ENCODE results near the gene PDE4B. TPM values are rescaled to one million over a fixed set of nuclear protein-coding genes. Genes with fewer than 3 reads are reported as not detected.
A peak's percentile ranks its signal among the peaks of the same experiment; 100 is the strongest.

The PDE4B gene
- total RNA-seq, 1 donor from 2014 or later = 23.9 TPM

DNA sequence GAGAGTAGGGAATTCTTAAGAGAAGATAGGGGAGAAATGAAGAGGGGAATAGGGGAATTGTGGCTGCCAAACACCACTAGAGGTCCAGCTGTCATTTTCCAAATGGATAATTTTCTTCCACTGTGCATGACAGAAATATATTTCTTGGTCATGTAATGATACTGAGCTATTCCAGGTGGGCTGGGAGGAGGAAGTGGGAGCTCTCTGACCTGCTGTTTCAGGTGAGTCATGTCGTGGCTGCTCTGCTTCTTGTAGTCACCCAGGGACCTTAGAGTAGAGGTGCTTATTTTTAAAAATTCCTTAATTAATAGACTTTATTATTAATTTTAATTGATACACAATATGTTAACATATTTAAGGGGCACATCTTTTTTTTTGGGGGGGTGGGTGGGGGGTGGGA is 11.9 kb downstream of the PDE4B start:
- intact Hi-C loops (cut with DNase I) = no loop called here
- ATAC-seq (no peak), DNase-seq (ENCODE audit: low spot score) (no peak)

DNA sequence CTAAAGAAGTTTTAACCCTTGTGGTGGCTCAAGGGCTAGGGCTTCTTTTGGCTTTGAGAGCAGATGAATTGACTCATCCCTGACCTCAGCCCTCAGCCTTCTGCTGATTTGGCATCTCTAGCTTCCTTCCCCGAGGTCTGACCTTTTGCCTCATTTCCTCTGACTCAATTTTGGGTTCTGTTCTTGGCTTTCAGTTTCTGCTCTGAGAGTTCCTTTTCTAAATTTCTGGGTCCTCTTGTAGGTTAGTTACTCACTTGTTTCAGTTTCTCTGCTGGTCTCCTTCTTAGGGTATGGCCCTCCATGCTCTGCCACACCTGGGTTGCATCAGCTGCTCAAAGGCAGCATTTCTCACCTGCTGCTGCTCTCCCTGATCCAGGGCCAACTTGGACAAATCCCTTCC is 19.4 kb downstream of the PDE4B start:
- intact Hi-C loops (cut with DNase I) = no loop called here
- DNase-seq (ENCODE audit: low spot score) (no peak), ATAC-seq (peak; percentile 82)

DNA sequence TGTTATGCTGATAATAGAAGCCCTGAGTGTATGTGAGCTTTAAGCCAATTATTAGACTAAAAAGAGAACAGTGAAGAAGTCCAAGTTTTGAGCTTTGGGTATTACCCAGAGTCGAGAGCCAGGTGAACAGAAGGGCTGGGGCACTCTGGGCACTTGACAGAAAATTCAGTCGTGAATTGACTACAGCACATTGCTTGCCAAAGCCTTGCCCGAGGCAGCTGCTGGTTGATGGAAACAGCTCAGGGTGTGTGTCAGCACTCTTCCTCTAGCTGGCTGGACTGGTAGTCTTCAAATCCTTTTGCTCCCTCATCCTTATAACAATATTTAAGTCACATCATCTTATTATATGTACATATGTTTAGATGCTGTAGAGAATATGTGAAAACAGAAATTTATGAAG is 21.3 kb downstream of the PDE4B start:
- intact Hi-C loops (cut with DNase I) = no loop called here
- ATAC-seq (no peak), DNase-seq (ENCODE audit: low spot score) (no peak)

DNA sequence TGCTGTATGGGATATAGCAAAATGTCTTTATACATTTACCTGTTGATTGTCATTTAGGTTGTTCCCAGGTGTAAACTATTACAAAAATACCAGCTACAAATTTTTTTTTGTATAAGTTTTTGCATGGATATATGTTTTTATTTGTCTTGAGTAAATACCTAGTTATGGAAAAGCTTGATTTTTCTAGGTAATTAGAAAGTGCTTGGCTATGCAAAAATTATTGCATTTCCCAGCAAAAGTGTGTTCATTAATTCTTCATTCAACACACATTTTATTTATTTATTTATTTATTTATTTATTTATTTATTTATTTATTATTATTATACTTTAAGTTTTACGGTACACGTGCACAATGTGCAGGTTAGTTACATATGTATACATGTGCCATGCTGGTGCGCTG is 22.1 kb downstream of the PDE4B start:
- intact Hi-C loops (cut with DNase I) = no loop called here
- no peak for DNase-seq (ENCODE audit: low spot score)

DNA sequence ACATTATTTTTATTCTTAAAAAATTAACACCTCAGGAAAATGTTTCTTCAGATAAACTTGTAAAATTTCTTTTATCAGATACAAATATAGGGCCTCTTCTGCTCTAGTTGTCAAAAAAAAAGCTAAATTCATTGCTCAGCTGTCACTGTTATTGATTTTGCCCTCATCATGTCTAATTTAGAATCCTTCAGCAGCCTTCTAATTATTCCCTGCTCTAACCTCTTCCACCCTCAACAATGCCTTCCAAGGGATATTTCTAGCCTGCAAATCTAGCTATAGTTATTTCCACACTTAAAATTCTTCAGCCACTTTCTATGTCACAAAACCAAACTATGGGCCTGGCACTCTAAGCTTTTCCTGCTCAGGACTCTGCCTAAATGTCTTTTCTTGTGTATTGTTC is 25.2 kb downstream of the PDE4B start:
- ATAC-seq (no peak), DNase-seq (ENCODE audit: low spot score) (no peak)
- intact Hi-C loops (cut with DNase I) = no loop called here

More for the DNA sequence above, 22.1 kb downstream of the PDE4B start:
- ATAC-seq = no peak

DNA sequence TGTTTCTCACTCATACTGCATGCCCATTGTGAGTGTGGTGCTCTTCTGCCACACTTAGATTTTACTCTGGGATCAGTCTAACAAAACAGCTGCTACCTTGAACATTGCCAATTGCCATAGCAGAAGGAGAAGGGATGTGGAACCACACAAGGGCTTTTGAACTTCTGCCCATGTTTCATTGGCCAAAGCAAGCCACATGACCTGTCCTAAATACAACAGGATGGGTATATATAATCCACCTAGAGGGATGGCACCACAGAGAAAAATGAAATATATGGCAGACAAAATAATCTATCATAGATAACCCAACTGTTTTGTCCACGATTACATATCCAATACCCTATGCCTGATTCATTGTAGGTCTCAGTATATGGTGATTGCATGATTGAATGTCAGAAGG is 26.3 kb downstream of the PDE4B start:
- intact Hi-C loops (cut with DNase I) = no loop called here
- ATAC-seq (no peak), DNase-seq (ENCODE audit: low spot score) (no peak)

DNA sequence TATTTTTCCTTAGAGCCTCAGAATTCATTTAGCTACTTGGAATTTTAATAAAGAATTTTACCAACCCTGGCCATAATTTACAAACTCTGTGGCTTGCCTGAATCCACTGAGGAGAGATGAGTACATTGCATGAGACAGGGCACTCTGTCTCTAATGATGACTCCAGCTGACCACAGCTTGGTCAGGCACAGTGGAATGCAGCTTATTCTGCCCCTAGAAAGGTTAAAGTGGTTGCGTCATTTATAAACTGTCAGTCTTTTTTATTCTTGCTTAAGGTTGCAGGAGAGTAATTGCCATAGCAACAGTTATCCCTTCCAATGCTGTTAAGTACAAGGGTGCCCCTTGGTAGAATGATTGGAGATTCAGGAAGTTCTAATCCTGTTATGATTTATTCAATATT is 28.3 kb downstream of the PDE4B start:
- ATAC-seq = no peak
- intact Hi-C loops (cut with DNase I) = no loop called here
- DNase-seq (ENCODE audit: low spot score) = no peak

DNA sequence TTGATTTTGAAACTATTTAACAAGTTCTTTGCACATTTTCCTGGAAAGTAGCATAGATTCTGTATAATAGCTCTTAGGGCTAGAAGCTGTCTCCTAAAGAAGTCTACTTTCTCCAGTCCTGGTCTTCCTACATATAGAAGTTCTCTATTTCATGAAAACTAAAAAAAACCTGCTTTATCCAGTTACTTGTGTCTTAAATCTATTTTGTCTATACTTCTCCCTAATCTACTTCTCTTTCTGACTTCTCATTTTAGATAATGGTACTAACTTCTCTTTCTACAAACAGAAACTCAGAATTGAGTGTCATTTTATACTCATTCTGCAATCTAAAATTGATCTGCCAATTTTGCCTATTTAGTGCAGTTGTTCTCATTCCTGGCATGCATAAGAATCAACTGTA is 28.7 kb downstream of the PDE4B start:
- intact Hi-C loops (cut with DNase I) = no loop called here
- DNase-seq (ENCODE audit: low spot score) (no peak), ATAC-seq (no peak)

DNA sequence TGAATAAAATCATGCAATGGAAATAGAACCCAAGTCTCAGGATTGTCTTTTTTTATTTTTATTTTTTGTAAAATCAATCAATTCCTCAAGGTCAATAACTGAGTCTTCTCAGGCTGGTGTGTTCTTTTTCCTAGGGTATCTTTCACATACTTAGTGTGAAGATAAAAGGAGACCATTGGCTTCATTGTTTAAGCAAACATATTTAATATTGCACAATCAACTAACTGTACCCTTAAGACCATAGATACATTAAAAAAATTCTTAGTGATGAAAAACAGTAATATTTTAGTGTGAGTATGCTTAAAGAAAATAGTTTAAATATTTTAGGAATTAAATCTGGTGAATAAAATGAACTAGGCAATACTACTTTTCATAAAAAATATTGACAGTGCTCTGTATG is 31.4 kb downstream of the PDE4B start:
- DNase-seq (ENCODE audit: low spot score) (no peak), ATAC-seq (no peak)
- intact Hi-C loops (cut with DNase I) = no loop called here

DNA sequence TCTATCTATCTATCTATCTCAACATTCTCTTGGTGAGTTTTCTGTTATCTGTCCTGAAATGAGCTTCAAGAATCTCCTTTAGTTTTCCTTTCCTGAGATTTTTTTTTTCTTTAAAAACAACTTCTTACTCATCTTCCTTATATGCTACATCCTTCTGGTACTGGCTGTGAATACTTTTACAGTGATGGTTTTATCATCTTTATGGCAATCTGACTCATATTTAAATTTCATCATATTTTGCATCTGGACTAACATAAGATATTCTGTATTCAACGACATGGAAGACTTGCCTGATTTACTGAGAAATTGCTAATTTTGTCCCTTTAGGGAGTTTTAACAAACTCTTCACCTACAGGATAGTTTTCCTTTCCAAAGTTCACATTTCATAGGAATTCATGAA is 33.0 kb downstream of the PDE4B start:
- no peak for ATAC-seq
- intact Hi-C loops (cut with DNase I) = no loop called here
- DNase-seq (ENCODE audit: low spot score) = no peak

DNA sequence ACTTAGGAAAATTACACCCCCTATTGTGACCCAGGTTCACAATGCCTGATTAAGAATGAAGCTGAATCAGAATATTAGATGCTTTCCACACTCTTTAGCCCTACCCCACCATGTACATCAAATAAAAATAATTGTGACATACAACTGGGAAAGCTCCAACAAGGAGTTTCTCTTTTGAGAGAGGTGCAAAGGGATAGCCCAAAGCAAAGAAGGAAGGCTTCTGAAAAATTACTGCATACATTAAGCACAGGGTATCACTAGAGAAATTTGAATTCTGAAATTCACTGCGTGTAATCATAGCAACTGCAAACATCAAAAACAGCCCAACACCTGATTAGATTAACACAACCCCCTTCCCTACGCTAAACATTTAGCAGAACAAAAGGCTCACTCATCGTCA is 34.1 kb downstream of the PDE4B start:
- ATAC-seq (no peak), DNase-seq (ENCODE audit: low spot score) (no peak)
- intact Hi-C loops (cut with DNase I) = no loop called here

DNA sequence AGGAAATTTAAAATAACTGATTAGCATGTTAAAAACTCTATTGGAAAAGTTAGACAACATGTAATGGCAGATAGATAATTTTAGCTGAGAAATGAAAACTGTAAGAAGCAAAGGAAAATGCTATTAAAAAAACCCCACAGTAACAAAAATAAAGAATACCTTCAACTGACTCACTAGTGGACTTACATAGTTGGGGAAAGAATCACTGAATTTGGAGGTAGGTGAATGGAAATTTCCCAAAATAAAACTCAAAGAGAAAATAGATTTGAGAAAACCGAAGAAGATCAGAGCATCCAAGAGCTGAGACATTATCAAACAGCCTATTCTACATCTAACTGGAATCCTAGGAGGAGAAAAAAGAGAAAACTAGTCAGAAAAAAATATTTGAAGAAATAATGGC is 34.7 kb downstream of the PDE4B start:
- intact Hi-C loops (cut with DNase I) = no loop called here
- DNase-seq (ENCODE audit: low spot score) (no peak), ATAC-seq (no peak)

DNA sequence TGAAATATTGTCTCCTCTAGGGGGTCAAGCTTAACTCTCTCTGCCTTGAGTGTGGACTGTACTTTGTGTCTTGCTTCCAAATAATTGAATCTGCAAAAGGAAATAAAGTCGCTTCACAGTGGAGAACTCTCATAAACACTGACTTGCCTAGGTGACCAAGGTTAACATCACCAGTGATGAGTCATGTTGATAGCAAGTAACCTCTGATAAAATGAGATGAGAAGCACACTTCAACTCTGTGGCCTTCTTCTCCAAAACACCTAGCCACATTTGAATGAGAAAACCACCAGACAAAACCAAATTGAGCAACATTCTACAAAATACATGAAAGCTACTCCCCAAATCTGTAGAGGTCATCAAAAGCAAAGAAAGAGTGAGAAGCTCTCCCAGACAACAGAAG is 37.6 kb downstream of the PDE4B start:
- ATAC-seq = no peak
- intact Hi-C loops (cut with DNase I) = no loop called here
- DNase-seq (ENCODE audit: low spot score) = no peak

DNA sequence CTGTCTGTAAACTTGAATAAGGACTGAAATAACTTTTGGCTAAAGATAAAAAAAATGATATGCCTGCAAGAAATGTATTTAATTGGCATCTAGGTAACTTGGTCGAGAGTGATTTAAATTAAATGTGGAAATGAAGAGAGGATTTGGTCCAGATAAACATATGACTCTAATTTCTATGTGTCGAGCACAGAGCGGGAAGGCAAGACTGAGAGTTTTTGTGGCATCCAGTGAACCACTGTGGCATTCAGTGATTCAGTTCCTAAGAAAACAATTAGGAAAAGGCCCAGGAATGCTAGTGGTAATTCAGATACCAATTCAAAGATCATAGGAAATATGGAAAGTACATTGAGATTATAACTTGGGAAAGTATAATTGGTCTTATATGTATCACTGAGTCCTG is 39.6 kb downstream of the PDE4B start:
- no peak for ATAC-seq
- no peak for DNase-seq (ENCODE audit: low spot score)
- intact Hi-C loops (cut with DNase I) = no loop called here

DNA sequence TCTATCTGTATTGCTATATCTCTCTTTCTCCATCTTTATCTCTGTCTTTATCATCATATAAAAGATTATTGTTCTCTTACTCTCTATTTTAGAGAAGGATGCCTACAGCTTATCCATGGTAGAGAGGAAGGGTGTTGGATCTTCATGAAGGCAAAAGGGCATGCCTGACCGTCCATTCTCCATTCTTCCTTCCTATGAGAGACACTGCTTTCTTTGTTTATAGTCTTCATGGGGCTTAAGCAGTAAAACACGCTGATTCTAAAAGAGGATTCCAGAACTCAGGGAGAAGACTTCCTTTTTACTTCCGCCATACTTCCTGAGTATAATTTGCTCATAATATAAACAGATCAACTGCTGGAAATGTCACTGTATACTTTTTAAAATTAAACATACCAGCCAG is 44.0 kb downstream of the PDE4B start:
- ATAC-seq (no peak), DNase-seq (ENCODE audit: low spot score) (no peak)
- intact Hi-C loops (cut with DNase I) = no loop called here

DNA sequence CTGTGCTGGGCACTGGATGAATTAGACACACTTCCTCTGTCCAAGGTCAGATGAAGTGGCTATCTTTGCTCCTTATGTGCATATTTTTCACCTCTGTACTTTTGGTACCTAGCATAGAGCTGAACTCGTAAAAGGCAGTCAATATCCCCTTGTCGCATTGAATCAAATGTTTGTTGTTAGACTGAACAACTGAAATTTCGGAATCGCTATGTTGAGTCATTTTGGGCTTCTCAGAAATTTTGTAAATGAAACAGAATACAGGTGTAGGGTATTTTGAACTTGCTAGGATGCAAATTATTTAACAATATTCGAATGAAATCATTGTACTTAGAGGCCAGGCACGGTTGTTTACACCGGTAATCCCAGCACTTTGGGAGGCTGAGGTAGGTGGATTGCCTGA is 48.0 kb downstream of the PDE4B start:
- intact Hi-C loops (cut with DNase I) = no loop called here
- ATAC-seq (no peak), DNase-seq (ENCODE audit: low spot score) (no peak)

DNA sequence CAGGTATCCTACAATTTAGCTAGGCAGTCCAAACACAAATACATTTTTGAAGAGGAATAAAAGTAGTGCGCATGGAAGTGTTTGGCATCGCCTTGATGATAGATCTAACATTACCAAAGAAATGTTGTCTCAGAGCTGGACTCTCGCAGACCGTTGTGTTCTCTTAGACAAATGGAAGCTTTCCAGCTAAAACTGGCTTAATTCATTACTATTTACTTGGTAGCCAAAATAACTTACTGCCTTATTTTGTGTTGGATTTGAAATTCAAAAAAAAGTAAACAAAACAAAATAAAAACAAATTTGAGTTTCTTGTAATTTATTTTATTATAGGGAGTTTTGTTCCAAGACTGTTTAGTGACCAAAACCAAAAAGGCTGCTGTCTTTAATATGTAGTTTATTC is 51.6 kb downstream of the PDE4B start:
- intact Hi-C loops (cut with DNase I) = no loop called here

DNA sequence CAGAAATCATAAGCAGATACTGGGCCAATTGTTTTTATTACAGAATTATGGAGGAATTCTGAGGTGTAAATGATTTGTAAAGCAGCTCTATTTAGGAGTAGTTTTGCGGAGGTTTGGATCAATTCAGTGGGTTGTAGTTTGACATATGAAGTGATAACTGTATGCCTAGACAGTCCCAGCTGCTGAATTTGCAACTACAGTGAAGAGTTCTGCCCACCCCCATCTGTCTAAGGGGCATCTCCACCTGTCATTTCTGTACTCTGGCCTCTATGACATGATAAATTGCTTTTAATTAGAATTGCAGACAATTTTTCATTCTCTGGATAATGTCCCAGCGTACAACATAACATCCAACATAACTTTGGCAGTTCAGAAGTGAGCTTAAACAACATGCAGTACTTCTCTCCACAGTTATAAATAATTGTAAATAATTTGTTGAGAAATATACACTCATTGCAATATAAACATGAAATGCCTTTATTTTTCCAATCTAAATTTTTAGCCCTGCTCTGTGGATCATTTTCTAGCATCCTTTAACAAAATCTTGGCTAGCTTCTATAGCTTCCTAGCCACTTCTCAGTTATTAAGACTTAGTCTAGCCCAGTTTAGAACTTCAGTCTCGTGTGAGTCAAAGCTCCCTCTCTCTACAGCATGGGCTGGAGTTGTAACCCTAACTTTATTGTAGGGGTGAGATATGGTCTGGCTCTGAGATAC is 52.3 kb downstream of the PDE4B start:
- ATAC-seq (no peak), DNase-seq (ENCODE audit: low spot score) (no peak)
- intact Hi-C loops (cut with DNase I) = no loop called here

More for the DNA sequence above, 51.6 kb downstream of the PDE4B start:
- DNase-seq (ENCODE audit: low spot score) = no peak
- no peak for ATAC-seq

DNA sequence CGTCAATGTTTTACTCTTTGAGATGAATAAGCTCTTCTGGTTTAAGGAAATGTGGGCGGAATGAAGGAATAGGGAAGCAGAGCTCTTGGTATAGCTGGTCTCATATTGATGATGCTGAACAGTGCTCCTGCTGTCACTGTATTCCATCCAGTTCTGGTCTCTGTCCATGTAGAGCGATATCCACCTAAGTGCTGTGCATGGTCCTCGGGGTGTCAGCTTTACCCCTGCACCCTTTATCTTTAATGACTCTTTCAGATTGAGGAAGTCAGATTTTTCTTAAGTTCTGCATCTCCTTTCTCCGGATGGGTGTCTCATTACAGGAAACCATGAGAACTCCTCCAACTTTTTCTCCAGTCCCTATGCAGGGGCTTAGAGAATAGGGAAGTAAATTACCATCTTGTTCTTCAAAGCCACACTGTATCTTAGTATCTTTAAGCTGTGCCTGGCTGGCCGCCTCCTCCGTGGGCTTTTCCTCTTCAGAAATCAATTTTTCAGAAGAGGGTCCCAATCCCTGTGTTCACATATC is 52.9 kb downstream of the PDE4B start:
- ATAC-seq = no peak
- intact Hi-C loops (cut with DNase I) = no loop called here
- DNase-seq (ENCODE audit: low spot score) = no peak

DNA sequence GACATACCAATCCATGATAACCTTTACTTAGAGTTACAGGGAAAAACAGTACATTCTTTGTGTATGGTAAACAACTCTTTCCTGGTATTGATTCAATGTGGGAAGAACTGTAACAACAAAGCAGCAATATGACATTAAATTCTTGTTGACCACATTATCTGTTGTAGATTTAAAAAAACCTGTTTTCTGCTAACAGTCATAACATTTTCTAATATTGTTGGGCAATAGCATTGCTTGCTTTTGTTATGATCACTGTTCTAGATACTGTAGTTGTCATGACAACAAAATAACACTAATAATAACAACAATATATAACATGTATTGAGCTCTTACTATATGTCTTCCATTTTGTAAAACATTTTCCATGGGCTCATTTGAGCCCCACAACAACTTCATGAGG is 54.2 kb downstream of the PDE4B start:
- DNase-seq (ENCODE audit: low spot score) = no peak
- ATAC-seq = no peak
- intact Hi-C loops (cut with DNase I) = no loop called here

DNA sequence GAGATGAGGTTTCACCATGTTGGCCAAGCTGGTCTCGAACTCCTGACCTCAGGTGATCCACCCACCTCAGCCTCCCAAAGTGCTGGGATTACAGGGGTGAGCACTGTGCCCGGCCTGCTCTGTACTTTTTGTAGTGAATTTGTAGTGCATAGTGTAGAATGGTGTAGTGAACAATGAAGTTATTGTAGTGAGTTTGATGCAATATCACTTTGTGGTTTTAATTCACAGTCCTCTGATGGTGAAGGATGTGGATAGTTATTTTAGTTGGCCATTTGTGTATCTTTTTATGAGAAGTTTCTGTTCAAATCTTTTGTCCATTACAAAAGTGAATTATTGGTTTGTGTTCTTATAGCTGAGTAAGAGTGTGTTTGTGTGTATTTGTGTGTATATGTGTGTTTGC is 57.6 kb downstream of the PDE4B start:
- DNase-seq (ENCODE audit: low spot score) (no peak), ATAC-seq (no peak)
- intact Hi-C loops (cut with DNase I) = no loop called here

All from sciatic nerve (tissue), 2 donors.